ENCODE results near the gene ME1.
"Not testable (repeated sequence)": the region's sequence is repeated elsewhere in the genome, so short reads cannot be mapped to it uniquely, and the experiment has no call there.

ME1 gene

DNA sequence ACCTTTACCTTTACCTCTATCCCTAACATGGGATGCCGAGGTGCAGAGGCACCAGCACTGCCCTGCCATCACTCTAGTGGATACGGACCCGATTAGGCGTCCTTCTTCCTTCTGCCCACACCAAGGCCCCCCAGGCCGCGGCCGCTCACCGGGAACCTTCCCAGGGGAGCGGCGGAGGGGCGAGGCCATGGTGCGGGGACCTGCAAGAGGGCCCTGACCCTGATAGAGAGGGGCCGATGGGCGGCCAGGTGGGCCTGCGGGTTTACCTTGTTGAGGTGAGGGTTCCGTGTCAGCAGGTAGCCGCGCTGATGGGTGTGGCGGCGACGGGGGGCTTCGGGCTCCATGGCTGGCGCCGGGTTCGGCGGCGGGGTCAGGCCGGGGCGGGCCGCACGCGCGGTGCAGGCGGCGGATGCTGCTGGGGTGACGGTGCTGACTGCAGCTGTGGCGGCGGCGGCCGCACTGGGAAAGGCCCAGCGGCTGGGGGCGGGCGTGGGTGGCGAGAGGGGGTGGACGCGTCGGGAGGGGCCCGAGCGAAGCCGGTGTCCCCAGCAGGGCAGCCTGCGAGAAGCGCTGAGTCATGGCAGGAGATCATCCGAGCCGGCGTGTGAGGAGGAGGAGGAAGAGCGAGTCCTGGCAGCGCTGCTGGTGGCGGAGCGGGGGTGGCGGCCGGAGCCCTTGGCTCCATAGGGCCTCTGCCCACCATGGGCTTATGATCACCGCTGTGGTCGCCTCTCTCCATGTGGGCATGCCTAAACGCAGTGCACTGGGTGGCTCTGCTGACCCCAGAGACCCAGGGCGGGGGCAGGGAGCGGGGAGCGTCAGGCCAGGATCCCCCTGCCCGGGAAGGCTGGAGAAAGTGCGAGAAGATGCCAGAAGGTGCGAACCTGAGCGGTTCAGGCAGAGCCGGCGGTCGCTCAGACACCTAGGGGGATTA is at the start of gene ME1:
ME1 (minus strand) TSS at position 441 of the 934 bp plus-strand sequence; CDS start at position 344, 97 bp downstream.
- peak; percentile 93 for DNase-seq (ENCODE audit: low spot score)

- no peak for DNase-seq (ENCODE audit: low spot score)
Observed at GRCh38 chr6:83480470-83480869, 49.6 kb upstream of the ME1 start.

- no peak for DNase-seq (ENCODE audit: low spot score)
Observed at GRCh38 chr6:83479389-83479788, 48.5 kb upstream of the ME1 start.

DNA sequence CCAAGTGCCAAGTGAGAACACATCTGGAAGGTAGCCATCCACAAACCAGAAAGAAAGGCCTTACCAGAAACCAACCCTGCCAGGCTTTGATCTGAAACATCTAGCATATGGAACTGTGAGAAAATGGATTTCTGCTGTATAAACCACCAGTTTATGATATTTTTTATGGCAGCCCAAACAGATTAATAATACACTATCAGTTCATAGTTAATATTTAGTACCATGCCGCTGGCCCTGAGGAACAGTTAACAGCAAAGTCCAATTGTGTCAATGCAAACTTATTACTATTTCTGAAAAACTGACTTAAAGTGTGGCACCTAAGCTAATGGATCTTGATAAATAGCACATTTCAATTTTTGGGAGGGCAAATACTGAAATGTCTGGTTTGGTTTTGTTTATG is 46.1 kb upstream of the ME1 start:
- DNase-seq (ENCODE audit: low spot score) = no peak

DNA sequence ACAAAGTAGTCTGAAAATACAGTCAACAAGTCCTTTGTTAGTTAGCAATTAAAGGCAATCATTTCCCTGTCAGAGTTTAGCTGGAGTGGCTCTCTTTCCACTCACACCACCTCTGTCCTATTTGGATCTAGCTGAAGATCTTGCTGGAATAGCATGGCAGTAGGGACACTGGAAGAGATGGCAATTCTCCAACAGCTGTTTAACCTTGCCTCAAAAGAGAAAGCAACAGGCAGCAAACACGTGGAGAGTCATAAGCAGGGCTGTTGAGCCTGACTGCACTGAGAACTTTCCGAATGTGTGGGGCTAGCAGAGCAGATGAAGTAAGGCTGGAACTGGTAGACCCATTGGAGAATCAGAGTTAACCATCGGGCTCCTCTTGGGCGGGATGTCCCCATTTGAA is 43.5 kb upstream of the ME1 start:
- DNase-seq (ENCODE audit: low spot score) = peak; percentile 27

DNA sequence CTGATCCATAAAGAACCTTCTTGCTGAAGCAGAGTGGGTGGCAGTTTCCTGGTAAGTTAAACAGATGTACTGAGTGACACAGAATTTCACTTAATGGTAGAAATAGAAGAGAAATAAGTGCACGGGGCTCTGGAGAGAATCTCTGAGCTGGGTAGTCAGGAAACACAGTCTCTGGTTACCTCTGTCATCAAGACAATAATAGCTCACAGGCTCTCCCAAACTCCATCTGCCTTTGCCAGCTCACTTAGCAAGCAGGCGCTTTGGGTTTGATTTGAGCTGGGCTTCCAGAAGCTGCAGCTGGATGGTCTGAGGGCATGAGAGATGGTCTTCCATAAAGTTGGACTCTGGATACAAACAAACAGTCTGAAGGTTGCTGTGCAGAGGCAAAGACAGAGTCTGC is 41.9 kb upstream of the ME1 start:
- no peak for DNase-seq (ENCODE audit: low spot score)

GRCh38 chr6:83470587-83470986 is 39.7 kb upstream of the ME1 start:
- DNase-seq (ENCODE audit: low spot score) = no peak

- no peak for DNase-seq (ENCODE audit: low spot score)
Observed at GRCh38 chr6:83470001-83470400, 39.1 kb upstream of the ME1 start.

- no peak for DNase-seq (ENCODE audit: low spot score)
Observed at GRCh38 chr6:83467620-83468036, 36.8 kb upstream of the ME1 start.

- no peak for DNase-seq (ENCODE audit: low spot score)
Observed at GRCh38 chr6:83466328-83466727, 35.5 kb upstream of the ME1 start.

DNA sequence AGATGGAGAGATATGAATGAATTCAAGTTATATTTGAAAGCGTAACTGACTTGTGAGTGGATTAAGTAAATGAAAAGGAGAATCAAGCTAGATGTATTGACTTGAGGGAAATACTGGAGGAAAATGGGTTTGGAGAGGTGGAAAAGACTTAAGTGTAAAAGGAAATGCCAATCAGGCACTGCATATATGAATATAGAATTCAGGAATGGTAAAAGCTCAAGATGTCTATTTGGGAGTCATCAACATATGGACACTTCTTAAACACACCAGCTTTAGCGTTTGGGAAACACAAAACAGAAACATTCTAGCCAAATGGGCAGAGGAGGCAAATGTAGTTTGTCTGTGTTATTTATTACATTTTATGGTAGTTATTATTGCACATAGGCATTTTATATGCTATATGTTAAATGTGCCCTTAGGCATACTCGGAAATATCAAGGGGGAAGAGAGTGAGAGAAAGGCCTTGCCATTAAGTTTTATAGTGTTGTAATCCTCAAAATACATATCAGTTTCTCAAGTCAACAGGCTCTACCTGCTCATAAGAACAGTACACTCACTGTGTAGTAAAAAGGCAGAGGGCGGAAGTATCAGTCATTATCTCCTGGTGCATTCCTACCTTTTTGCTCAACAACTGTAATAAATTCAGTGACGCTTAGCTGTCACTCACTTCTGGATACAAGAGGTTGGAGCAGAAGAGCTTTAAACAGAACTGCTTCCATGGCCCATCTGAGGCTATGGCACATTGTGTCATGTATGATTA is 33.7 kb upstream of the ME1 start:
- DNase-seq (ENCODE audit: low spot score) = peak; percentile 88

DNA sequence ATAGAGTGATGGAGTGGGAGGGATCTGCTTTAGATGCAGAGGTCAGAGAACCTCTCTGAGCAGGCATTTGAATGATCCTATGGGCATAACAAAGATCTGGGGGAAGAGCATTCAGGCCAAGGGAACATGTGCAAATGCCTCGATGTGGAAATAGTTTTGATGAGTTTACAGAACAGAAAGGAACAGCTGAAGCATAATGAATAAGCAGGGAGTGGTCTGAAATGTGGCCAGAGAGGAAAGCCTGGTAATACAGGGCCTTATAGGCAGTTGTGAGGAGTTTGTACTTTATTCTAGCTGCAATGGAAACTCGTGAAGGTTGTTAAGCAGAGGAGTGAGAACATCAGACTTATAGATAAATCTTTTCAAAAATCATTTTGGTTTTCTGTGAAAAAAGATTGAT is 33.0 kb upstream of the ME1 start:
- DNase-seq (ENCODE audit: low spot score) = peak; percentile 53

DNA sequence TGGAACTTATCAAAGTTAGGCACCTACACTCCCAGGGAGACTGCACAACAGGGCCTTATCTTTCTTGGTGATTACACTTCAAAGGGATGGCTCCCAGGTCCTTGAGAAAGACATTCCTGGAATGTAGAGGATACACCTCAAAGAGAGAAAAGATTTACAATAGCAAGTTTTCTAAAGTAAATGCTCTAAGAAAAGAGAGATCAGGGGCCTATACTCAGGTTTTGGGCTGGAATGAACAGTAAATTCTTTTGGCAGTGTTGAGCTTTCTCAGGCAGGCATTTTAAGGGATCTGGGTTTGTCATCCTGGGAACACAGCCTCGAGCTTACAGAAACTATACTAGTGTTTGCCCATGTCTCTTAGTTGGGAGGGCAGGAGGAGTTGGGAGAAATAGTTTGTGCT is 31.7 kb upstream of the ME1 start:
- peak; percentile 38 for DNase-seq (ENCODE audit: low spot score)

- no peak for DNase-seq (ENCODE audit: low spot score)
Observed at GRCh38 chr6:83461438-83461837, 30.6 kb upstream of the ME1 start.

DNA sequence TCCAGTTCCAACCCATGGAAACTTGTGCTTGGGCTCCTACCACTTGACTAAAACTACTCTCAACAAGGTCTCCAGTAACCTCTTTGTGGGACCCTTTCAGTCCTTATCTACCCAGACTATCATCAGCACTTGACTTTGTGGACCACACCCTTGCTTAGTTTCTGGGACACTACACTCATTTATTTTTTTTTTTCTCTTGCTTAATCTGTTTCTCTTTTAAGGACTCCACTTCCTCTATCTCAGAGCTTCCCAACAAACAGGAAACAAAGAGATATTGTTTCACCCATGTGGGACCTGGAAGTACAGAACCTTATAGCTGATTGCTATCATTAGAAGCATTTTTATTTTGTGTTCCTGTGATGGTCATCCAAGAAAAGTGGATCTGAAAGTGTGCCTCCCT is 28.8 kb upstream of the ME1 start:
- peak; percentile 49 for DNase-seq (ENCODE audit: low spot score)

GRCh38 chr6:83450015-83450414 is 19.2 kb upstream of the ME1 start:
- not testable (repeated sequence) for DNase-seq (ENCODE audit: low spot score)

- DNase-seq (ENCODE audit: low spot score) = not testable (repeated sequence)
Observed at GRCh38 chr6:83444086-83444699, 13.3 kb upstream of the ME1 start.

DNA sequence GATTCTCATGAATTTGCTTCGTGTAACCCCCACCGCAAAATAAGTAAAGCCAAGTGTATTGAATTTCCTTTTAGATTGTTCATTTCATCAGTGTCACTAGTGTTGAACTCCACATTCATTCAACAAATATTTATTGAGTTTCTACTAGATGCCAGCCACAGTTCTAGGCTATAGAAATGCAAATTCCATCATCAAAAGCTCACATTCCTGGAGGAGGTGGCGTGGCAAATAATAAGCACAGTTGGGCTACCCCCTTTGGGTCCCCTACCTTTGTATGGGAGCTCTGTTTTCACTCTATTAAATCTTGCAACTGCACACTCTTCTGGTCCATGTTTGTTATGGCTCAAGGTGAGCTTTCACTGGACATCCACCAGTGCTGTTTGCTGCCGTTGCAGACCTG is 12.7 kb upstream of the ME1 start:
- DNase-seq (ENCODE audit: low spot score) = no peak

- DNase-seq (ENCODE audit: low spot score) = no peak
Observed at GRCh38 chr6:83442752-83443151, 11.9 kb upstream of the ME1 start.

GRCh38 chr6:83439201-83439600 is 8.3 kb upstream of the ME1 start:
- no peak for DNase-seq (ENCODE audit: low spot score)

DNA sequence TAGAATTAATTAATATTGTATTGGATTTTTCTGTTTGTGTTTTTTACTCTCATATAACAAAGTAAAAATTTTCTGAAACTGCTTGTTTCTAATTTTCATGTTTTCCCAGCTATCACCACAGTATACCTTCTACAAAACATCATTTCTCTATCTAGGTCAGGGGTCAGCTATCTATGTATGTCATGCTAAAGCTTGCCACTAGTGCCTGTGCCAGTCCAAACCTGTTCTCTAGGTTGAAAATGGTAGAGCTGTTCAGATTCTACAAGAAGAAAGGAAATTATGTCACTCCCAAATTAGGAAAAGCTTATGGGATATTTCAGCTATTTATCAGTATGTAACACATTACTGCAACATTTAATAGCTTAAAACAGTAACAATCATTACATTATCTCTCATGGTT is 5.8 kb upstream of the ME1 start:
- DNase-seq (ENCODE audit: low spot score) = no peak

GRCh38 chr6:83433177-83433576 is 2.3 kb upstream of the ME1 start:
- no peak for DNase-seq (ENCODE audit: low spot score)

DNA sequence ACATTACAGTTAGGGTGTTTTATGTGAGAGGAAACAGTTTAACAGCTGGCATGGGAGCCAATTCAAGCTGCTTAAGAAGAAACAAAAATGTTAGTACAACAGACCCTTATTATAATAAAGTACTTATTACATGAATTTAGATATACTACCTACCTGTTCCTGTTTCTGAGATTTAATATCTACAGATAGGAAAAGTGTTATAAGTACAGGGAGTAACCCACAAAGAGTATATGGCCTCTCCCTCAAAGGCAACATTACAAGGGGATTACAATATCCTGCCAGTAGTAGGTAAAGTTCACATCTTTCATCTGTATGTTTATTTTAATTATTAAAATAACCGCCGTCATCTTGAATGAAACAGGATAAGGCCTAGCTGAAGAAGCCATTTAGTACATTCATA is 1.8 kb upstream of the ME1 start:
- peak; percentile 33 for DNase-seq (ENCODE audit: low spot score)
